HL-60 (cell line): ENCODE results near the gene CLIC6.

Experiments
- DNase-seq, 2 experiments: peaks; one replicate each; pipeline ENCODE4 v3.0.0-alpha.2; 2010 to 2020; ENCODE audit warnings: low read depth in 1 of 2, low spot score in 1 of 2
- H3K27ac ChIP-seq: fragments of 250-450 bp; sonication (Bioruptor Pico); replicated peaks from 2 replicates; pipeline ENCODE4 v1.5.1; 2020; ENCODE audit warnings: mild to moderate bottlenecking, moderate library complexity
- H3K27me3 ChIP-seq: fragments of 250-450 bp; sonication (Bioruptor Pico); 2 replicates; pipeline ENCODE4 v1.5.1; 2021; ENCODE audit warnings: mild to moderate bottlenecking, moderate library complexity; ENCODE audit not compliant: insufficient read depth, poor library complexity, severe bottlenecking
- H3K4me3 ChIP-seq: replicated peaks from 2 replicates; pipeline ENCODE4 v1.5.1; 2011; ENCODE audit warnings: mild to moderate bottlenecking, control low read depth, low read length; ENCODE audit not compliant: insufficient read depth
- CTCF ChIP-seq: IDR thresholded peaks from one replicate; pipeline ENCODE4 v1.5.1; 2011; ENCODE audit warnings: low read length, control low read depth, inconsistent platforms; ENCODE audit not compliant: insufficient read depth
- GABPA ChIP-seq: IDR thresholded peaks from 2 replicates; pipeline ENCODE4 v1.6.1; 2012; ENCODE audit warnings: low read depth
- POLR2AphosphoS5 ChIP-seq: IDR thresholded peaks from 2 replicates; pipeline ENCODE4 v1.6.1; 2012; ENCODE audit warnings: low read depth
- REST ChIP-seq: IDR thresholded peaks from 2 replicates; pipeline ENCODE4 v1.6.1; 2012; ENCODE audit warnings: low read depth; ENCODE audit not compliant: insufficient replicate concordance
- SPI1 ChIP-seq: IDR thresholded peaks from 2 replicates; pipeline ENCODE4 v1.6.1; 2012; ENCODE audit warnings: low read depth, mild to moderate bottlenecking, borderline replicate concordance

CLIC6 gene

GRCh38 chr21:34754690-34755647, 86.2 kb downstream of the CLIC6 start:
- TF ChIP-seq REST (no peak), SPI1 (no peak), CTCF (no peak), POLR2AphosphoS5 (no peak), GABPA (no peak)
- DNase-seq: no peak

GRCh38 chr21:34761758-34762330, 93.0 kb downstream of the CLIC6 start:
- H3K4me3 ChIP-seq: no peak overlapping the region
- DNase-seq: no peak
- H3K27ac ChIP-seq: no peak overlapping the region
- peaks cover 2% of the 10 kb centered on the region for H3K27me3 ChIP-seq
- no peak for TF ChIP-seq POLR2AphosphoS5
- no peak for TF ChIP-seq SPI1
- TF ChIP-seq GABPA: no peak
- no peak for TF ChIP-seq CTCF
- TF ChIP-seq REST: no peak

More at GRCh38 chr21:34754690-34755647, 86.2 kb downstream of the CLIC6 start:
- Histone ChIP-seq H3K27me3 (peaks cover 2% of the 10 kb centered on the region), H3K27ac (no peak overlapping the region), H3K4me3 (no peak overlapping the region)

GRCh38 chr21:34762786-34763185, 94.0 kb downstream of the CLIC6 start:
- Histone ChIP-seq H3K27me3 (no peaks in the 10 kb centered on the region), H3K4me3 (no peak overlapping the region), H3K27ac (no peak overlapping the region)
- TF ChIP-seq GABPA (no peak), SPI1 (no peak), REST (no peak), CTCF (no peak), POLR2AphosphoS5 (no peak)
- DNase-seq: no peak
